ENCODE measurements around the gene PLRG1.
"Not testable (repeated sequence)": the region's sequence is repeated elsewhere in the genome, so short reads cannot be mapped to it uniquely, and the experiment has no call there.

Gene PLRG1

DNA sequence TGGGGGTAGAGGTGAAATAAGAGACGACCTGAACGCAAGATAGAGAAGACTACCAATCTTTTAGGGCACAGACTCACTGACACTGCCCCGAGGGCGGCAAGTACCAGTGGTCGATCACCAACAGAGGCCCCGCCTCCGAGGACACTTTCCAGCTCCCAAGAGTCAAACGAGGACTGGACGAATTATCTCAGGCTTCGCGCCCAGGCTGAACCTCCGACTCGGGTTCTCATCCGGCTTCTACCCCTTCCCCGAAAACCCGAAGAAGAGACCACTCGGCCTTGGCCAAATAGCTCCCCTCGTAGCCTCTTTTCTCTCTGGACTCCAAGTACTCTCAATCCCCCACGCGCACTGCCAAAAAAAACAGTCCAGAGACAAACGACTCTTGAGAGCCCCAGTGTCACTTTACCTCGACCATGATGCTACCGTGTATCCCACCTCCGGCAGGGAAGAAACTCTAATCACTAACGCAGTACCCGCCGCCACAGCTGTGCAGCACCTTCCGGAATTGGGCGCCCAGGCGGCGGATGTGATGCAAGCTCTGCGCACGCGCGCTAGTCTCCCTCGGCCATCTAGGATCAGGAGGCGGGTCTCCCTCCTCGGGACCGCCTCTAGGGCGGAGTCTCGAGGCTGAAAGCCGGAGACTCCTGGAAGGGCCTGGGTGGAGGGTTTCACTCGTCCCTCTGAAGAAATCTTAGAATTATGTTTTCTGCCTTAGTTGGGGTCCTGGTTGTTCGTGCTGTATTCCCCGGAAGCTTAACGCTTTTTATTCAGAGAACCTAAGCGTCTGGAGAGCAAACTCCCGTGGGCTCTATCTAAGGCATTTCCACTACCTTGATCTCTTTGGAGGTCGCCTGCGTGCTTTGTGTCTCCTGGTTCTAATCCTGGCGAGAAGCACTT lies at the start of gene PLRG1:
Gene PLRG1, minus strand, starts transcription at position 507 of the 897 bp plus-strand sequence. Its CDS starts 92 bp downstream, at position 415.
- peak within 1 kb of the TSS; percentile 81 to 85 for H3K27ac ChIP-seq
- peak within 1 kb of the TSS; percentile 74 to 92 for H3K4me3 ChIP-seq
- no peaks in the 10 kb centered on the region for H3K9me3 ChIP-seq
- DNase-seq: peak; percentile 97
- H3K4me1 ChIP-seq: peaks cover 0 to 16% (median 12%) of the 10 kb centered on the region in 4 donors
- peaks cover 19 to 23% (median 20%) of the 10 kb centered on the region in 3 donors for H3K36me3 ChIP-seq
- intact Hi-C loops (cut with DNase I; ENCODE audit: low total_unique reads): no loop called here
- no peaks in the 10 kb centered on the region for H3K27me3 ChIP-seq
- TF ChIP-seq, protein P1, sequence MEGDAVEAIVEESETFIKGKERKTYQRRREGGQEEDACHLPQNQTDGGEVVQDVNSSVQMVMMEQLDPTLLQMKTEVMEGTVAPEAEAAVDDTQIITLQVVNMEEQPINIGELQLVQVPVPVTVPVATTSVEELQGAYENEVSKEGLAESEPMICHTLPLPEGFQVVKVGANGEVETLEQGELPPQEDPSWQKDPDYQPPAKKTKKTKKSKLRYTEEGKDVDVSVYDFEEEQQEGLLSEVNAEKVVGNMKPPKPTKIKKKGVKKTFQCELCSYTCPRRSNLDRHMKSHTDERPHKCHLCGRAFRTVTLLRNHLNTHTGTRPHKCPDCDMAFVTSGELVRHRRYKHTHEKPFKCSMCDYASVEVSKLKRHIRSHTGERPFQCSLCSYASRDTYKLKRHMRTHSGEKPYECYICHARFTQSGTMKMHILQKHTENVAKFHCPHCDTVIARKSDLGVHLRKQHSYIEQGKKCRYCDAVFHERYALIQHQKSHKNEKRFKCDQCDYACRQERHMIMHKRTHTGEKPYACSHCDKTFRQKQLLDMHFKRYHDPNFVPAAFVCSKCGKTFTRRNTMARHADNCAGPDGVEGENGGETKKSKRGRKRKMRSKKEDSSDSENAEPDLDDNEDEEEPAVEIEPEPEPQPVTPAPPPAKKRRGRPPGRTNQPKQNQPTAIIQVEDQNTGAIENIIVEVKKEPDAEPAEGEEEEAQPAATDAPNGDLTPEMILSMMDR (IDR thresholded peaks at IDR 0.05): peak; percentile 25 to 50

DNA sequence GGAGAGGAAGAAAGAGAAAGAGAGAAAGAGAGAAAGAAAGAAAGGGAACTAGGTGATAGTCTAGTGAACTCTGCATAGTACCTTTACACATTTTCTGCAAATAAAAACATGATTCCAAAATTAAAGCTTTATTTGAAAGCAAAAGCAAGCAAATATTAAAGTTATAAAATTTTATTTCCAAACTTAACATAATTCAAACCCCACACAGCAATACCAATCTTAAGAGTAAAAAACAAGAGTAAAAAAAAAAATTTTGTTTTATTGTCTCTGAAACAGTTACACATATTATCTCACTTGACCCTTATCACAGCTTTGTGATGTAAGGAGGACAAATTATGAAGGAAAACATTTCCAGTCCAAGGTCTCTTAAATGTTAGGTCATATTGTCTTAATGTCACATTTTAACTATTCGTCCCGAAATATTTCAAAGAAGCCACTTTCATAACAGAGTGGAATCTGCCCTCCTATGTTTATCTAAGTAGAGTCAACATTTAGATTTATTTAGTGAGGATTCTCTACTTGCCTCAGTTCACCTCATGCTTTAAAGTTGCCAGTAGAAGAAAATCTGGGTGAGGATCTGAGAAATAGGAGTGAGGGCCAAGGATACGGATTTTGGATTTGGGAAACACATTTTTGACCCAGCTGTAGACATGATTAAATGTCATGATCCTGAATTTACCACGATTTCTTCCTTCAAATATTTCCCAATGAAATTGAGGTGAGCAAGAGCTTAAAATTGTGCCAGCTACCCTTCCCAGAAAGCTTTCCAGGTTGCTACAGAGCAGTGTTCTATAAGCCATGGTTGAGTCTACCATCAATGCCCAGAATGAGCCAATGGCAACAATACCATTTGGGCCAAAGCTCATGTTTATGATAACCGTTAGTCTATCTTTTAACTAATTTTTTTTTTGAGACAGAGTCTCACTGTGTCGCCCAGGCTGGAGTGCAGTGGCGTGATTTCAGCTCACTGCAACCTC lies 47.9 kb upstream of the PLRG1 start:
- H3K27me3 ChIP-seq: no peaks in the 10 kb centered on the region
- TF ChIP-seq, protein P1 (IDR thresholded peaks at IDR 0.05): no peak
- no peaks in the 10 kb centered on the region for H3K9me3 ChIP-seq
- DNase-seq: no peak
- H3K4me3 ChIP-seq: no peak overlapping the region
- intact Hi-C loops (cut with DNase I; ENCODE audit: low total_unique reads): no loop called here
- H3K4me1 ChIP-seq: no peaks in the 10 kb centered on the region
- no peak overlapping the region for H3K27ac ChIP-seq
- H3K36me3 ChIP-seq: no peaks in the 10 kb centered on the region

DNA sequence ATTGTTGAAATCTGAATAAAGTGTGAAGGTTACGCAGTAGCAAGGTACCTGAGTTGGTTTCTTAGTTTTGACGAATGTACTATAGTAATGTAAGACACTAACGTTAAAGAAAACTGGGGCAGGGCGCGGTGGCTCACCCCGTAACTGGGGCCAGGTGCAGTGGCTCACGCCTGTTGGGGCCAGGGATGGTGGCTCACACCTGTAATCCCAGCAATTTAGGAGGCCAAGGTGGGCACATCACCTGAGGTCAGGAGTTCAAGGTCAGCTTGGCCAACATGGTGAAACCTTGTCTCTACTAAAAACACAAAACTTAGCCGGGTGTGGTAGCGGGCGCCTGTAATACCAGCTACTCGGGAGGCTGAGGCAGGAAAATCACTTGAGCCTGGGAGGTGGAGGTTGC lies 47.1 kb upstream of the PLRG1 start:
- H3K4me3 ChIP-seq; intact Hi-C loops (cut with DNase I; ENCODE audit: low total_unique reads); H3K36me3 ChIP-seq; H3K9me3 ChIP-seq; H3K27me3 ChIP-seq; H3K4me1 ChIP-seq; H3K27ac ChIP-seq; DNase-seq: not testable (repeated sequence)

DNA sequence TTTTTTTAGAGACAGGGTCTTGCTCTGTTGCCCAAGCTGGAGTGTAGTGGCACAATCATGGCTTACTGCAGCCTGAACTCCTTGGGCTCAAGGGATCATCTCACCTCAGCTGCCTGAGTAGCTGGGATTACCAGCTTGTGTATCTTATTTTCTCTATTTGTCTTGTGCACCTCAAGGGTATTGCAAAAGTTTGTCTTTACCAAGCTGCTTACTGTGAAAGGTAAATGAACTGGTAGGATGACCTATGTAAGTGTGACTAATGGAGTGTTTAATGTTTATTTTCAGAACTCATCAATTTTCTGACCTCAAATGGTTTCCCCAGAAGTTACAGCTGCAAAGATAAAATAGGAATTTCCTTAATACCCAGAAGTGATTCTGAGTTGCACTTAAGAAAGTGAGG lies 45.6 kb upstream of the PLRG1 start:
- DNase-seq: no peak
- TF ChIP-seq, protein P1 (IDR thresholded peaks at IDR 0.05): no peak
- no peak overlapping the region for H3K27ac ChIP-seq
- H3K36me3 ChIP-seq: no peaks in the 10 kb centered on the region
- no peak overlapping the region for H3K4me3 ChIP-seq
- intact Hi-C loops (cut with DNase I; ENCODE audit: low total_unique reads): no loop called here
- H3K27me3 ChIP-seq: peaks cover 0 to under 1% of the 10 kb centered on the region in 2 donors
- no peaks in the 10 kb centered on the region for H3K4me1 ChIP-seq
- H3K9me3 ChIP-seq: no peaks in the 10 kb centered on the region

DNA sequence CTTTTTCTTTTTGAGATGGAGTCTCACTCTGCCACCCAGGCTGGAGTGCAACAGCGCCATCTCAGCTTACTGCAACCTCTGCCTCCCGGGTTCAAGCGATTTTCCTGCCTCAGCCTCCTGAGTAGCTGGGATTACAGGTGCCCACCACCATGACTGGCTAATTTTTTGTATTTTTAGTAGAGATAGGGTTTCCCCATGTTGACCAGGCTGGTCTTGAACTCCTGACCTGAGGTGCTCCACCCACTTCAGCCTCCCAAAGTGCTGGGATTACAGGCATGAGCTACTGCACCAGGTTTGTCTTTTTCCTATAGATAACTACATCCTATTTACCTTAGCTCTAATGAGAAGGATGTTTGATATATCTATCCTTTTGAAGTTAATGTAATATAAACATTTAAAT lies 44.1 kb upstream of the PLRG1 start:
- intact Hi-C loops (cut with DNase I; ENCODE audit: low total_unique reads); DNase-seq: not testable (repeated sequence)

DNA sequence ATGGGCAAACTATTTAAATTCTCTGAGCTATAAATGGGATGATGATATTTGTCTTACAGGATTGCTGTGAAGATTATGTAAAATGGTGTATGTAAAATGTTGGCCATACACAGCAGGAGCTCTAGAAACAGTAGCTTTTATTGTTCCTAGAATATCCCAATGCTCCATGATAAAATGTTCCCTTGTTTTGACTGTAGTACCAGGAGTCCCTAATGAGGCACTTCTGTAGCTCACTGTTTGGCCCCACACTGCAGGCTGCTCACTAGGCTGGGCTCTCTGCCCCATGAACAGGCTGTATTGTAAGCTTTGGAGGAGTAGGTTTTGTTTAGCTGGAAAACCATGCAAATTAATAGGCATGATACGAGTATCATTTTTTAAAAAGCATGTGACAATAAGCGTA lies 43.7 kb upstream of the PLRG1 start:
- intact Hi-C loops (cut with DNase I; ENCODE audit: low total_unique reads): no loop called here

More for the DNA sequence above, 44.1 kb upstream of the PLRG1 start:
- not testable (repeated sequence) for H3K4me1 ChIP-seq, H3K9me3 ChIP-seq, H3K27me3 ChIP-seq, H3K4me3 ChIP-seq, H3K36me3 ChIP-seq, H3K27ac ChIP-seq

More for the DNA sequence above, 43.7 kb upstream of the PLRG1 start:
- H3K4me1 ChIP-seq: no peaks in the 10 kb centered on the region
- no peaks in the 10 kb centered on the region for H3K36me3 ChIP-seq
- DNase-seq: no peak
- peaks cover 0 to 7% of the 10 kb centered on the region in 2 donors for H3K27me3 ChIP-seq
- no peaks in the 10 kb centered on the region for H3K9me3 ChIP-seq
- H3K27ac ChIP-seq: no peak overlapping the region
- TF ChIP-seq, protein P1 (IDR thresholded peaks at IDR 0.05): no peak
- no peak overlapping the region for H3K4me3 ChIP-seq
